Caco-2 (cell line): ENCODE results near the gene MACROD2. TPM values are rescaled to one million over a fixed set of nuclear protein-coding genes. Genes with fewer than 3 reads are reported as not detected.

ENCODE experiments used
- BruUV-seq: library from RNA; stranded (reverse); fragments of 400-500 nt; replicated peaks from 2 replicates; lab custom pipeline; 2021; lab: Mats Ljungman, UMichigan
- CTCF ChIA-PET: fragments of 300-600 bp; sonication (Branson Sonifier 250); formaldehyde crosslinking; loops from one replicate; lab custom pipeline; 2022; ENCODE audit warnings: antibody characterized with exemption; lab: Charles Lee
- POLR2A ChIA-PET: fragments of 300-600 bp; sonication (Branson Sonifier 250); formaldehyde crosslinking; loops from one replicate; lab custom pipeline; 2022; ENCODE audit warnings: antibody characterized with exemption; lab: Charles Lee
- DNase-seq, 2 experiments: peaks; one replicate each; pipeline versions ENCODE4 v3.0.0 to v3.0.0-alpha.2; 2020 to 2022
- H3K27me3 ChIP-seq: replicated peaks from 2 replicates; pipeline ENCODE4 v1.6.0; 2011; ENCODE audit warnings: low read length; ENCODE audit not compliant: control insufficient read depth, insufficient read depth
- H3K36me3 ChIP-seq: 2 replicates; pipeline ENCODE4 v1.5.1; 2011; ENCODE audit warnings: low read length; ENCODE audit not compliant: control insufficient read depth, insufficient read depth
- H3K4me1 ChIP-seq: fragments of 250-450 bp; sonication (Bioruptor Pico); 2 replicates; pipeline ENCODE4 v1.5.1; 2020; ENCODE audit warnings: mild to moderate bottlenecking
- H3K4me3 ChIP-seq: 2 replicates; pipeline ENCODE4 v1.5.1; 2011; ENCODE audit warnings: low read depth, mild to moderate bottlenecking, control low read depth, low read length
- H3K9me3 ChIP-seq: fragments of 250-450 bp; sonication (Bioruptor Pico); 2 replicates; pipeline ENCODE4 v1.5.1; 2020; ENCODE audit warnings: mild to moderate bottlenecking, moderate library complexity
- H3K27ac Mint-ChIP-seq: one replicate; pipeline ENCODE4 v1.8.0; 2022; ENCODE audit warnings: mixed read lengths; ENCODE audit not compliant: unreplicated experiment
- H3K27me3 Mint-ChIP-seq: one replicate; pipeline ENCODE4 v1.8.0; 2022; ENCODE audit warnings: mixed read lengths; ENCODE audit not compliant: insufficient read depth, unreplicated experiment
- H3K36me3 Mint-ChIP-seq: one replicate; pipeline ENCODE4 v1.8.0; 2022; ENCODE audit warnings: mild to moderate bottlenecking, mixed read lengths; ENCODE audit not compliant: insufficient read depth, unreplicated experiment
- H3K4me1 Mint-ChIP-seq: one replicate; pipeline ENCODE4 v1.8.0; 2022; ENCODE audit warnings: low read depth, mixed read lengths; ENCODE audit not compliant: unreplicated experiment
- H3K4me3 Mint-ChIP-seq: one replicate; pipeline ENCODE4 v1.8.0; 2022; ENCODE audit warnings: mild to moderate bottlenecking, moderate library complexity, mixed read lengths; ENCODE audit not compliant: unreplicated experiment
- H3K9me3 Mint-ChIP-seq: one replicate; pipeline ENCODE4 v1.8.0; 2022; ENCODE audit warnings: mixed read lengths; ENCODE audit not compliant: unreplicated experiment
- intact Hi-C: fragments of 100-400 bp; cut with micrococcal nuclease; formaldehyde crosslinking; loops from one replicate; pipeline ENCODE4 v1.10.0; 2022; ENCODE audit not compliant: unreplicated experiment
- total RNA-seq: library from RNA; stranded (reverse); gene quantifications from 2 replicates; pipeline ENCODE4 v1.2.3, GENCODE V29; 2022
- TF ChIP-seq, protein P1 (sequence below), 2 experiments: fragments of 200-600 bp in 1 of 2; IDR thresholded peaks; 1 replicate in 1 of 2; 2 replicates in 1 of 2; pipeline versions ENCODE4 v1.5.1 to v1.8.0; 2011 to 2022; ENCODE audit warnings: antibody characterized with exemption in 1 of 2, control low read depth in 1 of 2, inconsistent platforms in 1 of 2, low read depth in 1 of 2, low read length in 1 of 2, mild to moderate bottlenecking in 1 of 2, moderate library complexity in 1 of 2; ENCODE audit not compliant: insufficient read depth in 1 of 2, severe bottlenecking in 1 of 2, unreplicated experiment in 1 of 2

The MACROD2 gene
- total RNA-seq, 1 experiment from 2014 or later: 6.4 TPM

GRCh38 chr20:14559612-14560011 is 564.3 kb downstream of the MACROD2 start:
- no peak for DNase-seq
- Histone ChIP-seq H3K27me3 (no peaks in the 10 kb centered on the region), H3K9me3 (peaks cover 12% of the 10 kb centered on the region; the same call in 1 of the 2 replicates), H3K4me3 (no peak overlapping the region), H3K4me1 (peaks cover 34% of the 10 kb centered on the region), H3K36me3 (no peaks in the 10 kb centered on the region)
- H3K9me3 Mint-ChIP-seq: peaks cover 31% of the 10 kb centered on the region
- intact Hi-C loops: no loop called here
- H3K27me3 Mint-ChIP-seq: no peaks in the 10 kb centered on the region
- peaks cover 11% of the 10 kb centered on the region for H3K36me3 Mint-ChIP-seq
- no peak overlapping the region for H3K27ac Mint-ChIP-seq
- no TSS peak for BruUV-seq
- H3K4me3 Mint-ChIP-seq: no peak overlapping the region
- TF ChIP-seq, protein P1, sequence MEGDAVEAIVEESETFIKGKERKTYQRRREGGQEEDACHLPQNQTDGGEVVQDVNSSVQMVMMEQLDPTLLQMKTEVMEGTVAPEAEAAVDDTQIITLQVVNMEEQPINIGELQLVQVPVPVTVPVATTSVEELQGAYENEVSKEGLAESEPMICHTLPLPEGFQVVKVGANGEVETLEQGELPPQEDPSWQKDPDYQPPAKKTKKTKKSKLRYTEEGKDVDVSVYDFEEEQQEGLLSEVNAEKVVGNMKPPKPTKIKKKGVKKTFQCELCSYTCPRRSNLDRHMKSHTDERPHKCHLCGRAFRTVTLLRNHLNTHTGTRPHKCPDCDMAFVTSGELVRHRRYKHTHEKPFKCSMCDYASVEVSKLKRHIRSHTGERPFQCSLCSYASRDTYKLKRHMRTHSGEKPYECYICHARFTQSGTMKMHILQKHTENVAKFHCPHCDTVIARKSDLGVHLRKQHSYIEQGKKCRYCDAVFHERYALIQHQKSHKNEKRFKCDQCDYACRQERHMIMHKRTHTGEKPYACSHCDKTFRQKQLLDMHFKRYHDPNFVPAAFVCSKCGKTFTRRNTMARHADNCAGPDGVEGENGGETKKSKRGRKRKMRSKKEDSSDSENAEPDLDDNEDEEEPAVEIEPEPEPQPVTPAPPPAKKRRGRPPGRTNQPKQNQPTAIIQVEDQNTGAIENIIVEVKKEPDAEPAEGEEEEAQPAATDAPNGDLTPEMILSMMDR (IDR thresholded peaks at IDR 0.05; ENCODE audit: insufficient read depth in 1 of 2, low read depth in 1 of 2, low read length in 1 of 2, severe bottlenecking in 1 of 2, unreplicated experiment in 1 of 2): no peak
- peaks cover 26% of the 10 kb centered on the region for H3K4me1 Mint-ChIP-seq
- CTCF ChIA-PET: no interaction called here
- POLR2A ChIA-PET: no interaction called here

DNA sequence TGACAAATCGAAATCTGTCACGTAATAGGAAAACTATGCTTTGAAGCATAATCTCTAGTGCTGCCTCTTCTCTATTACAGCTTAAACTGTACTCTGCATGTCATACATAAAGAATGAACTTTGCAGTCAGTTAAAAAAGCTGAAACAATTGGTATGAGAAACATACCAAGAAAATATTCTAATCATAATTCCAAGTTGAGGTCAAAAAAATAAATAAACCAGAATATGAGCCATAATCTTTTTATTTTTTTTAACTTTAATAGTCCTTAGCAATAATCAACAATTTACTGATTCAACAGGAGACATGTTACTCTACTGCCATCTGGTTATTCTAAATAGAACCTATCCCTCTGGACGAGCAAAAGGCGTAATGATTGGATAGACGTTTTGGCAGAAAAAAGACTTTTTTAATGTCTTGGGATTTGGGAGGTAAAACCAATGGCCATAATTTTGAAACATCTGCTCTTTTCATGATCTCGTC is 566.5 kb downstream of the MACROD2 start:
- H3K36me3 ChIP-seq: no peaks in the 10 kb centered on the region
- Mint-ChIP-seq H3K4me3 (no peak overlapping the region), H3K27me3 (no peaks in the 10 kb centered on the region), H3K4me1 (peaks cover 13% of the 10 kb centered on the region), H3K9me3 (peaks cover 35% of the 10 kb centered on the region), H3K27ac (no peak overlapping the region), H3K36me3 (peaks cover 11% of the 10 kb centered on the region)
- H3K27me3 ChIP-seq: no peaks in the 10 kb centered on the region
- no peak for DNase-seq
- POLR2A ChIA-PET: no interaction called here
- no TSS peak for BruUV-seq
- CTCF ChIA-PET: interaction anchor here (1.0 kb wide), 1 partner anchor 224 kb away, joined by 4 read pairs; the partner anchor contains the start of gene FLRT3
- TF ChIP-seq, protein P1 (IDR thresholded peaks at IDR 0.05; ENCODE audit: insufficient read depth in 1 of 2, low read depth in 1 of 2, low read length in 1 of 2, severe bottlenecking in 1 of 2, unreplicated experiment in 1 of 2): no peak
- peaks cover 12% of the 10 kb centered on the region for H3K9me3 ChIP-seq
- no peak overlapping the region for H3K4me3 ChIP-seq
- intact Hi-C loops: no loop called here
- H3K4me1 ChIP-seq: peaks cover 15% of the 10 kb centered on the region

- H3K27ac Mint-ChIP-seq: peak overlapping the region; percentile 56
- no peaks in the 10 kb centered on the region for H3K36me3 ChIP-seq
- H3K36me3 Mint-ChIP-seq: peaks cover 9% of the 10 kb centered on the region
These were observed 567.7 kb downstream of the MACROD2 start for GRCh38 chr20:14562981-14563380.

More at GRCh38 chr20:14562981-14563380, 567.7 kb downstream of the MACROD2 start:
- Mint-ChIP-seq H3K27me3 (no peaks in the 10 kb centered on the region), H3K4me1 (peaks cover 7% of the 10 kb centered on the region), H3K4me3 (no peak overlapping the region), H3K9me3 (peaks cover 25% of the 10 kb centered on the region)
- peaks cover 9% of the 10 kb centered on the region for H3K4me1 ChIP-seq
- H3K9me3 ChIP-seq: peaks cover 3% of the 10 kb centered on the region
- ChIA-PET POLR2A (no interaction called here), CTCF (no interaction called here)
- DNase-seq: no peak
- H3K4me3 ChIP-seq: no peak overlapping the region
- no peaks in the 10 kb centered on the region for H3K27me3 ChIP-seq
- BruUV-seq: no TSS peak
- intact Hi-C loops: no loop called here
- TF ChIP-seq, protein P1 (IDR thresholded peaks at IDR 0.05; ENCODE audit: insufficient read depth in 1 of 2, low read depth in 1 of 2, low read length in 1 of 2, severe bottlenecking in 1 of 2, unreplicated experiment in 1 of 2): no peak
